Measurements from ENCODE around the gene LMAN2. TPM values are rescaled to one million over a fixed set of nuclear protein-coding genes. Genes with fewer than 3 reads are reported as not detected.

Gene LMAN2
- total and polyA plus RNA-seq, 2 experiments from 2014 or later, result 153 to 227 TPM

DNA sequence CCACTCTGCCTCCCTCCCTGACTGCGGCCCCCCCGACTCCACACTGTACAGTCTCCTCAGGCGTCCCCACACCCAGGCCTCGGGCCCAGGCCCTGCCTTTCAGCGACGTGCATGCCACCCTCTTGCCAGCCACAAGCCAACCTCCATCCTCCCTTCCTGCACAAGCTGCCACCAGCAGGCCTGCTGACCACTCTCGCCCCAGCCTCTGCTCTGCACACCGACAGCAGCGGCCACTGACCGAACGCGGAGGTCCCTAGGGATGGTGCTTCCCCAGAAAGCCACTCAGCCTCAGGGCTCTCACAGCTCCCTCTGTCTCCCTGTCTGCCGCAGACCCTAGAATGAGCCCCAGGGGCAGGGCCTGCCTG, 18.6 kb downstream of the LMAN2 start:
- Histone ChIP-seq H3K4me2 (no peak overlapping the region), H3F3A (replicated peaks; ENCODE audit: low read depth) (no peaks in the 10 kb centered on the region), H3K79me2 (replicated peaks; ENCODE audit: insufficient read depth) (no peaks in the 10 kb centered on the region), H4K20me1 (replicated peaks; ENCODE audit: insufficient read depth) (peaks cover 3% of the 10 kb centered on the region; the same call in 1 of the 2 replicates), H2AFZ (no peak overlapping the region), H3K4me1 (ENCODE audit: insufficient read depth) (no peaks in the 10 kb centered on the region), H3K36me3 (ENCODE audit: insufficient read depth) (peaks cover 5% of the 10 kb centered on the region; the same call in 1 of the 2 replicates), H3K27ac (ENCODE audit: low read depth) (no peak overlapping the region), H3K27me3 (ENCODE audit: insufficient read depth) (no peaks in the 10 kb centered on the region), H3K4me3 (no peak overlapping the region), H3K9me2 (ENCODE audit: insufficient read depth) (no peaks in the 10 kb centered on the region)
- peaks cover 14% of the 10 kb centered on the region for H3K4me1 Mint-ChIP-seq
- DNase-seq (ENCODE audit: low spot score), result no peak
- ATAC-seq, result no peak
- H3K36me3 Mint-ChIP-seq (ENCODE audit: low read depth), result peaks cover 56% of the 10 kb centered on the region
- H3K27ac Mint-ChIP-seq, result no peak overlapping the region
- H3K4me3 Mint-ChIP-seq, result no peak overlapping the region
- H3K9me3 Mint-ChIP-seq, result no peaks in the 10 kb centered on the region
- TF ChIP-seq JUNB (IDR thresholded peaks at IDR 0.05; ENCODE audit: unreplicated experiment) (no peak), EZH2 (IDR thresholded peaks at IDR 0.05; ENCODE audit: low read depth, unreplicated experiment) (no peak), EZH2phosphoT487 (IDR thresholded peaks at IDR 0.05; ENCODE audit: unreplicated experiment) (no peak), ZNF114 (CRISPR knock-in tag; IDR thresholded peaks at IDR 0.05) (no peak), NANOG (IDR thresholded peaks at IDR 0.05; ENCODE audit: borderline replicate concordance) (no peak), CREB1 (CRISPR knock-in tag; IDR thresholded peaks at IDR 0.05; ENCODE audit: low read depth) (no peak), POLR2AphosphoS5 (IDR thresholded peaks at IDR 0.05; ENCODE audit: low read depth) (no peak), STAT1 (IDR thresholded peaks at IDR 0.05; ENCODE audit: unreplicated experiment) (no peak), ZNF331 (CRISPR knock-in tag; IDR thresholded peaks at IDR 0.05; ENCODE audit: low read depth) (no peak)
- TF ChIP-seq, protein P1, sequence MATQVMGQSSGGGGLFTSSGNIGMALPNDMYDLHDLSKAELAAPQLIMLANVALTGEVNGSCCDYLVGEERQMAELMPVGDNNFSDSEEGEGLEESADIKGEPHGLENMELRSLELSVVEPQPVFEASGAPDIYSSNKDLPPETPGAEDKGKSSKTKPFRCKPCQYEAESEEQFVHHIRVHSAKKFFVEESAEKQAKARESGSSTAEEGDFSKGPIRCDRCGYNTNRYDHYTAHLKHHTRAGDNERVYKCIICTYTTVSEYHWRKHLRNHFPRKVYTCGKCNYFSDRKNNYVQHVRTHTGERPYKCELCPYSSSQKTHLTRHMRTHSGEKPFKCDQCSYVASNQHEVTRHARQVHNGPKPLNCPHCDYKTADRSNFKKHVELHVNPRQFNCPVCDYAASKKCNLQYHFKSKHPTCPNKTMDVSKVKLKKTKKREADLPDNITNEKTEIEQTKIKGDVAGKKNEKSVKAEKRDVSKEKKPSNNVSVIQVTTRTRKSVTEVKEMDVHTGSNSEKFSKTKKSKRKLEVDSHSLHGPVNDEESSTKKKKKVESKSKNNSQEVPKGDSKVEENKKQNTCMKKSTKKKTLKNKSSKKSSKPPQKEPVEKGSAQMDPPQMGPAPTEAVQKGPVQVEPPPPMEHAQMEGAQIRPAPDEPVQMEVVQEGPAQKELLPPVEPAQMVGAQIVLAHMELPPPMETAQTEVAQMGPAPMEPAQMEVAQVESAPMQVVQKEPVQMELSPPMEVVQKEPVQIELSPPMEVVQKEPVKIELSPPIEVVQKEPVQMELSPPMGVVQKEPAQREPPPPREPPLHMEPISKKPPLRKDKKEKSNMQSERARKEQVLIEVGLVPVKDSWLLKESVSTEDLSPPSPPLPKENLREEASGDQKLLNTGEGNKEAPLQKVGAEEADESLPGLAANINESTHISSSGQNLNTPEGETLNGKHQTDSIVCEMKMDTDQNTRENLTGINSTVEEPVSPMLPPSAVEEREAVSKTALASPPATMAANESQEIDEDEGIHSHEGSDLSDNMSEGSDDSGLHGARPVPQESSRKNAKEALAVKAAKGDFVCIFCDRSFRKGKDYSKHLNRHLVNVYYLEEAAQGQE (IDR thresholded peaks at IDR 0.05; ENCODE audit: unreplicated experiment), result no peak
- TF ChIP-seq, protein P2, sequence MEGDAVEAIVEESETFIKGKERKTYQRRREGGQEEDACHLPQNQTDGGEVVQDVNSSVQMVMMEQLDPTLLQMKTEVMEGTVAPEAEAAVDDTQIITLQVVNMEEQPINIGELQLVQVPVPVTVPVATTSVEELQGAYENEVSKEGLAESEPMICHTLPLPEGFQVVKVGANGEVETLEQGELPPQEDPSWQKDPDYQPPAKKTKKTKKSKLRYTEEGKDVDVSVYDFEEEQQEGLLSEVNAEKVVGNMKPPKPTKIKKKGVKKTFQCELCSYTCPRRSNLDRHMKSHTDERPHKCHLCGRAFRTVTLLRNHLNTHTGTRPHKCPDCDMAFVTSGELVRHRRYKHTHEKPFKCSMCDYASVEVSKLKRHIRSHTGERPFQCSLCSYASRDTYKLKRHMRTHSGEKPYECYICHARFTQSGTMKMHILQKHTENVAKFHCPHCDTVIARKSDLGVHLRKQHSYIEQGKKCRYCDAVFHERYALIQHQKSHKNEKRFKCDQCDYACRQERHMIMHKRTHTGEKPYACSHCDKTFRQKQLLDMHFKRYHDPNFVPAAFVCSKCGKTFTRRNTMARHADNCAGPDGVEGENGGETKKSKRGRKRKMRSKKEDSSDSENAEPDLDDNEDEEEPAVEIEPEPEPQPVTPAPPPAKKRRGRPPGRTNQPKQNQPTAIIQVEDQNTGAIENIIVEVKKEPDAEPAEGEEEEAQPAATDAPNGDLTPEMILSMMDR (conservative IDR thresholded peaks at IDR 0.05; ENCODE audit: low read depth in 2 of 2), result no peak
- TF ChIP-seq, protein P3, sequence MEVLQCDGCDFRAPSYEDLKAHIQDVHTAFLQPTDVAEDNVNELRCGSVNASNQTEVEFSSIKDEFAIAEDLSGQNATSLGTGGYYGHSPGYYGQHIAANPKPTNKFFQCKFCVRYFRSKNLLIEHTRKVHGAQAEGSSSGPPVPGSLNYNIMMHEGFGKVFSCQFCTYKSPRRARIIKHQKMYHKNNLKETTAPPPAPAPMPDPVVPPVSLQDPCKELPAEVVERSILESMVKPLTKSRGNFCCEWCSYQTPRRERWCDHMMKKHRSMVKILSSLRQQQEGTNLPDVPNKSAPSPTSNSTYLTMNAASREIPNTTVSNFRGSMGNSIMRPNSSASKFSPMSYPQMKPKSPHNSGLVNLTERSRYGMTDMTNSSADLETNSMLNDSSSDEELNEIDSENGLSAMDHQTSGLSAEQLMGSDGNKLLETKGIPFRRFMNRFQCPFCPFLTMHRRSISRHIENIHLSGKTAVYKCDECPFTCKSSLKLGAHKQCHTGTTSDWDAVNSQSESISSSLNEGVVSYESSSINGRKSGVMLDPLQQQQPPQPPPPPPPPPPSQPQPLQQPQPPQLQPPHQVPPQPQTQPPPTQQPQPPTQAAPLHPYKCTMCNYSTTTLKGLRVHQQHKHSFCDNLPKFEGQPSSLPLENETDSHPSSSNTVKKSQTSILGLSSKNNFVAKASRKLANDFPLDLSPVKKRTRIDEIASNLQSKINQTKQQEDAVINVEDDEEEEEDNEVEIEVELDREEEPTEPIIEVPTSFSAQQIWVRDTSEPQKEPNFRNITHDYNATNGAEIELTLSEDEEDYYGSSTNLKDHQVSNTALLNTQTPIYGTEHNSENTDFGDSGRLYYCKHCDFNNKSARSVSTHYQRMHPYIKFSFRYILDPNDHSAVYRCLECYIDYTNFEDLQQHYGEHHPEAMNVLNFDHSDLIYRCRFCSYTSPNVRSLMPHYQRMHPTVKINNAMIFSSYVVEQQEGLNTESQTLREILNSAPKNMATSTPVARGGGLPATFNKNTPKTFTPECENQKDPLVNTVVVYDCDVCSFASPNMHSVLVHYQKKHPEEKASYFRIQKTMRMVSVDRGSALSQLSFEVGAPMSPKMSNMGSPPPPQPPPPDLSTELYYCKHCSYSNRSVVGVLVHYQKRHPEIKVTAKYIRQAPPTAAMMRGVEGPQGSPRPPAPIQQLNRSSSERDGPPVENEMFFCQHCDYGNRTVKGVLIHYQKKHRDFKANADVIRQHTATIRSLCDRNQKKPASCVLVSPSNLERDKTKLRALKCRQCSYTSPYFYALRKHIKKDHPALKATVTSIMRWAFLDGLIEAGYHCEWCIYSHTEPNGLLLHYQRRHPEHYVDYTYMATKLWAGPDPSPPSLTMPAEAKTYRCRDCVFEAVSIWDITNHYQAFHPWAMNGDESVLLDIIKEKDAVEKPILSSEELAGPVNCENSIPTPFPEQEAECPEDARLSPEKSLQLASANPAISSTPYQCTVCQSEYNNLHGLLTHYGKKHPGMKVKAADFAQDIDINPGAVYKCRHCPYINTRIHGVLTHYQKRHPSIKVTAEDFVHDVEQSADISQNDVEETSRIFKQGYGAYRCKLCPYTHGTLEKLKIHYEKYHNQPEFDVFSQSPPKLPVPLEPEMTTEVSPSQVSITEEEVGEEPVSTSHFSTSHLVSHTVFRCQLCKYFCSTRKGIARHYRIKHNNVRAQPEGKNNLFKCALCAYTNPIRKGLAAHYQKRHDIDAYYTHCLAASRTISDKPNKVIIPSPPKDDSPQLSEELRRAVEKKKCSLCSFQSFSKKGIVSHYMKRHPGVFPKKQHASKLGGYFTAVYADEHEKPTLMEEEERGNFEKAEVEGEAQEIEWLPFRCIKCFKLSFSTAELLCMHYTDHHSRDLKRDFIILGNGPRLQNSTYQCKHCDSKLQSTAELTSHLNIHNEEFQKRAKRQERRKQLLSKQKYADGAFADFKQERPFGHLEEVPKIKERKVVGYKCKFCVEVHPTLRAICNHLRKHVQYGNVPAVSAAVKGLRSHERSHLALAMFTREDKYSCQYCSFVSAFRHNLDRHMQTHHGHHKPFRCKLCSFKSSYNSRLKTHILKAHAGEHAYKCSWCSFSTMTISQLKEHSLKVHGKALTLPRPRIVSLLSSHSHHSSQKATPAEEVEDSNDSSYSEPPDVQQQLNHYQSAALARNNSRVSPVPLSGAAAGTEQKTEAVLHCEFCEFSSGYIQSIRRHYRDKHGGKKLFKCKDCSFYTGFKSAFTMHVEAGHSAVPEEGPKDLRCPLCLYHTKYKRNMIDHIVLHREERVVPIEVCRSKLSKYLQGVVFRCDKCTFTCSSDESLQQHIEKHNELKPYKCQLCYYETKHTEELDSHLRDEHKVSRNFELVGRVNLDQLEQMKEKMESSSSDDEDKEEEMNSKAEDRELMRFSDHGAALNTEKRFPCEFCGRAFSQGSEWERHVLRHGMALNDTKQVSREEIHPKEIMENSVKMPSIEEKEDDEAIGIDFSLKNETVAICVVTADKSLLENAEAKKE (CRISPR knock-in tag; IDR thresholded peaks at IDR 0.05), result no peak
- TF ChIP-seq, protein P4, sequence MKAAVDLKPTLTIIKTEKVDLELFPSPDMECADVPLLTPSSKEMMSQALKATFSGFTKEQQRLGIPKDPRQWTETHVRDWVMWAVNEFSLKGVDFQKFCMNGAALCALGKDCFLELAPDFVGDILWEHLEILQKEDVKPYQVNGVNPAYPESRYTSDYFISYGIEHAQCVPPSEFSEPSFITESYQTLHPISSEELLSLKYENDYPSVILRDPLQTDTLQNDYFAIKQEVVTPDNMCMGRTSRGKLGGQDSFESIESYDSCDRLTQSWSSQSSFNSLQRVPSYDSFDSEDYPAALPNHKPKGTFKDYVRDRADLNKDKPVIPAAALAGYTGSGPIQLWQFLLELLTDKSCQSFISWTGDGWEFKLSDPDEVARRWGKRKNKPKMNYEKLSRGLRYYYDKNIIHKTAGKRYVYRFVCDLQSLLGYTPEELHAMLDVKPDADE (IDR thresholded peaks at IDR 0.05), result no peak
- H3K27me3 Mint-ChIP-seq (ENCODE audit: insufficient read depth, low read depth, poor library complexity), result peaks cover 10% of the 10 kb centered on the region

All from GM23338 (cell line).